COLO668 (cell line): ENCODE results near the gene NLK.
"Not testable (repeated sequence)": the region's sequence is repeated elsewhere in the genome, so short reads cannot be mapped to it uniquely, and the experiment has no call there.

Source experiments
- DNase-seq: peaks from one replicate; lab custom pipeline; 2025; ENCODE audit not compliant: unreplicated experiment; lab: John Stamatoyannopoulos, UW

Gene NLK

DNA sequence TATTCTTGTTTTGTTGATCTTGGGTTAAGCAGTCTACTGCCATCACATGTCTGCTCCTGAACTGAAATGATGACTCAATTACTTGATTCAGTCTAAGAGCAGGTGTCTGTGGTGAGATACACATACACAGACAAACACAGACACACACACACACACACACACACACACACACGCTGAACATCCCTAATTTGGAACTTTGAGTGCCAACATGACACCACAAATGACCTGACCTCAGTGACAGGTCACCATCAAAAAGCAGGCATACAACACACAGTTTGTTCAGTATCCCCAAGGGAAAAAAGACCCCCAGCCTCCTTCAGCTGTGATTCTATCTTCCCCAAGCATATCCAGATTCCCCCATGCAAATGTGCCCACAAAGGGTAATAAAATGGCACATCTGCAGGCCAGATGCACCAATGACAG, 146.4 kb downstream of the NLK start:
- no peak for DNase-seq

DNA sequence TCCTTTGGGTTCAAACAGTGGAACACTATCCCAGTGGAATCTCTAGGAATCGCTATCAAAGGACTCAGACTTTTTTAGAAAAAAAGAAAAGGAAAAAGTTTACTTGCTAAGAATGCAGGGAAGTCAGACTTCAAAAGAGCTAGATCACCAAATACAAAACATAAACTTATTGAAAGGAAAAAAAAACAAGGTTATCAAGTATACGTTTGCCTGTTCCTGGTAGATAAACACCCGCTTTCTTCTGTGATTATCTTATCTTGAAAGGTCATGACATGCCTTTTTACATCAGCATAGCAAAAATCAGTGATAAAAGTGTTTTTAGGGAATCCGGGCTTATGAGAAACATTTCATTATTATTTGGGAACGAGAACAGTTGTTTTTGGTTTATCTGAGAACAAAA, 147.2 kb downstream of the NLK start:
- DNase-seq: no peak

DNA sequence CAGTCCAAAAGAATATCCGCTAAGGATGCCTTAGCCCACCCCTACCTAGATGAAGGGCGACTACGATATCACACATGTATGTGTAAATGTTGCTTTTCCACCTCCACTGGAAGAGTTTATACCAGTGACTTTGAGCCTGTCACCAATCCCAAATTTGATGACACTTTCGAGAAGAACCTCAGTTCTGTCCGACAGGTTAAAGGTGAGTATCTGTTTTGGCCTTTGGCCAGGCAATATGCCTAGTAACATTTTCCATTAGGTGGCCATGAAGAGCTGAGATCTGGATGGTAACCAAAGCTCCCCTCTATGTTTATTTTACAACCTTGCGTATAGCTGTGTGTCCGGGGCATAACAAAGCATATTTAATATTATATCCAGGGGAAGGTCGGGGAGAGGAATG, 148.5 kb downstream of the NLK start:
- no peak for DNase-seq

DNA sequence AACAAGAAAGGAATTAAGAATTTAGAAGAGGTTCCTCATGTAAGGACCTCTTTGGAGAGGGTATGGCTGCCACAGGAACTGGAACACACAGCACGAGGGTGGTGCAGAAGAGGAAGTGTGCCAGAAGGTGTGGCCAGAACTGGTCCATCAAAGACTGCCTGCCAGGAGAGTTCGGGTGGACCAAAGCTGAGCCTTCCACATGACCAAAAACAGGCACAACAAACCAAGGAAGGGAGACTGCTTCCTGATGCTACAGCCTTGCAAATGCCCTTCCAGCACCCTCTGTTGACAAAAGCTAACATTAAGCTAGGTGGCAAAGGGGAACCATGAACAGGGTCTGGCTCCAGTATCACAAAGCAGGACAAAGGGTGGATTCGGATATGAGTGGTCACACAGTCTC, 150.8 kb downstream of the NLK start:
- no peak for DNase-seq

DNA sequence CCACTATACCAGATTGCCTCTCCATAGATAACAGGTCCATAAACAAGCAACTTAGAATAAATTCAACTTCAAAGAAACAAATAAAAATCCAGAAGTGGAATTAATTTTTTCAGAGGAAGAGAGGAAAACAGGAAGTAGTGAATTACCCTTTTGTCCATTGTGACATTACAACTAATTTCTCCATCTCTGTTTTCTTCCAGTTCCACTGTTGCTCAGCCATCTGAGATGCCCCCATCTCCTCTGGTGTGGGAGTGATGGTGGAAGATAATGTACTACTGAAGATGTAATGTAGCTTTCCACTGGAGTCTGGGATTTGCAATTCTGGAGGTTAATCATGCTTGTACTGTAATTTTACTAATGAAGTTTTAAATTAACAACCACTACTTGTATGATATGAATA, 151.9 kb downstream of the NLK start:
- no peak for DNase-seq

DNA sequence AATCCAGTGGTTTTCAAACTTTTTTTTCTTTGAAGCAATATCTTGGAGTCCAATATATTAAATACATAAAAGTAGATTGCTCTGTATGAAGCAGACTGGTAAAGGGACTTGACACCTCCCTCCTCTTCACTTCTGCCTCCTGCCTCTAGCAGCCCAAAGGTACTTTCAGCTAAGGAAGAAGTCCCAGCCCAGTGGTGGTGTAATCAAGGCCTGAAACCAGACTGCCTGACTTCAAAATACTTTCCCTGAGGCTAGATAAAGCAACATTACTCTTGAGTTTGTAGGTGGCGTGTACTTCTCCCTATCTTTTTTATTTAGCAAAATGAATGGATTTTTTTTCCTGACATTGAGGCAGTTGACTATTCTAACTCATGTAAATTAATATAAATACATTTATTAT, 154.2 kb downstream of the NLK start:
- DNase-seq: no peak

DNA sequence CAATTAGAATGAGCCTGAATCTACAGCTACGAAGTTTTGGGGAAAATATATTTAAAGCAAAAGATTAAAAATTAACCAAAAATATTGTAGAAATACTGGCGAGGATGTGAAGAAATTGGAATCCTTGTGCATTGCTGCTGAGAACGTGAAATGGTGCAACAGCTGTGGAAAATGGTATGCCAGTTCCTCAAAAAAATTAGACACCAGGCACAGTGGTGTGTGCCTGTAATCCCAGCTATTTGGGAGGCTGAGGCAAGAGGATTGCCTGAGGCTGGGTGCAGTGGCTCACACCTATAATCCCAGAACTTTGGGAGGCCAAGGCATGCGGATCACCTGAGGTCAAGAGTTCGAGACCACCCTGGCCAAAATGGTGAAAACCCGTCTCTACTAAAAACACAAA, 156.6 kb downstream of the NLK start:
- DNase-seq: no peak

DNA sequence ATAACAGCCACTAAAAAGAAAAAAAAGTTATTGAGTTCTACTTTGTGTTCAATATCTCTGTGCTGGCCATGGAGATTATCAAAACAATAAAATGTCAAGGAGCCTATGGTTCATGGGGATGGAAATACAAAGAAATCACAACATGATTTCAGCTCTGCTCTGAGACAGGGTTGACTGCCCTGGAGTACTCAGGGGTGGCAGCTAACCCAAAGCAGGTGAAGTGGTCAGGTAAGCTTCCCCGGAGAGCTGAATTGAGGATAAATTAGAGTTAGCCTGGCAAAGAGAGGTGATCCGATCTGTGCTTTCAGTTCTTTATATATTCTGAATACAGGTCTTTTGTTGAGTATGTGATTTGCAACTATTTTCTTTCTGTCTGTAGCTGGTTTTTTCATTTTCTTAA, 157.3 kb downstream of the NLK start:
- no peak for DNase-seq

DNA sequence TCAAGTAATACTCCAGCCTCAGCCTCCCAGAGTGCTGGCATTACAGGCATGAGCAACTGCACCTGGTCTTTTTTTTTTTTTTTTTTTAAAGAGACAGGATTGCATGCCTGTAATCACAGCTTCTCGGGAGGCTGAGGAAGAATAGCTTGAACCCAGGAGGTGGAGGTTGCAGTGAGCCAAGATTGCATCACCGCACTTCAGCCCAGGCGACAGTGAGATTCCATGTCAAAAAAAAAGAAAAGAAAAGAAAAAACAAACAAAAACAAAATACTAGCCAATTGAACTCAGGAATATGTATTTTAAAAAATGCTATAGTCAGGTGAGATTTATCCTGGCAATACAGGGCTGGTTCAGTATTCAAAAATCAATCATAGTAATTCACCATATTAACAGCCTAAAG, 158.8 kb downstream of the NLK start:
- DNase-seq: no peak

DNA sequence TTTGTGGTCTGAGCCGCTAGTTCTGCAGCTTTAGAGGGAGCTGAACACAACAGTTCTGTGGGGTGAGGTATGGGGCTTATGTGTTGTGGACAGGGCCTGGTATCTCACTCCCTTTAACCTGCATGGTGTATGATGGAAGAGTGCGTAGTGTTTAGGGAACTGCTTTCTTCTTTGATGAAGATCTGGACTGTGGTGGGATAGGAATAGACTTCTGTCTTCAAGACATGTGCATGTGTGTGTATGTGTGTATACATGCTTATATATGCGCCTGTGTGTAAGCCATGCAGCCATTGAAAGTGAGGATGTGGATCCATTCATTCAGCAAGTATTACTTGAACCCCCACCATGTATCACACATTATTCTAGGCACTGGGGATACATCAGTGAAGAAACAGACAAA, 161.8 kb downstream of the NLK start:
- DNase-seq: no peak

DNA sequence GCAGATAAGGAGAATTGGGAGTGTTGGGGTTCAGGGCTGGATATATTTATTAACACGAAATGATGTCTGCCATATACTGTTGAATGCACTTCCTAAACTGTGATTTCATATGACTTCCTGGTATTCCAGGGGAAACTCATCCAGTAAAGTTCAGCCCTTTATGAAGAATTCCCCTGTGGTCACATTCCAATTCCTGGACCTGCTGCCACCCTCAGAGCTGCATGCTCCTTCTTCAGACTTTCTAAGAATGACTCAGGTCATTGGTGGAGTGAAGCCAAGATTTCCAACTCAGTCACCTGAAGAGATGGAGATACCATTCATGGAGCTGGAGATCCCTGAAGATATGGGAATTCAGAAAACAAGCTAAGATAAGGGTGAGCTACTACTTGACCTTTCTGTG, 162.3 kb downstream of the NLK start:
- no peak for DNase-seq

DNA sequence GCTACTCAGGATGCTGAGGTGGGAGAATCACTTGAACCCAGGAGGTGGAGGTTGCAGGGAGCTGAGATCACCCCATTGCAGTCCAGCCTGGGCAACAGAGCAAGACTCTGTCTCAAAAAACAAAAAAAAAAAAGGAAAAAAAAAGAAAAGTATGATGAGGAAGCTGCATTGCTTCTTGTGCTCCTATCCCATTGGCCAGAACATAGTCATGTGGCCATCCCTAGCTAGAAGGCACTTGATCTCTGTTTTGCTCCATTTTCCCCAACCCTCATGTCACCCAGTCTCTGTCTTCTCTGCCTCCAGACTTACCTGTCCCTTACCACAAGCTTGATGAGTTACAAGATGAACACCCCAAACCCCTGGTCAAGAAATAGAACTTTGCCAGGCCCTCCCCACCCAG, 163.8 kb downstream of the NLK start:
- no peak for DNase-seq

DNA sequence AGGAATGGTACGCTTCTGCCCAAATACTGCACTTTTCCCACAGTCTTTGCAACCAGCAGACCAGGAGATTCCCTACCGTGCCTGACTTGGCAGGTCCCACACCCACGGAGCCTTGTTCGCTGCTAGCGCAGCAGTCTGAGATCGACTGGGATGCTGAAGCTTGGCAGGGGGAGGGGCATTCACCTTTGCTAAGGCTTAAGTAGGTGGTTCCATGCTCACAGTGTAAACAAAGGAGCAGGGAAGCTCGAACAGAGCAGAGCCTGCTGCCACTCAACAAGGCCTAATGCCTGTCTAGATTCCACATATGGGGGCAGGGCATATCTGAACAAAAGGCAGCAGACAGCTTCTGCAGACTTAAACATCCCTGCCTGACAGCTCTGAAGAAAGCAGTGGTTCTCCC, 169.3 kb downstream of the NLK start:
- no peak for DNase-seq

DNA sequence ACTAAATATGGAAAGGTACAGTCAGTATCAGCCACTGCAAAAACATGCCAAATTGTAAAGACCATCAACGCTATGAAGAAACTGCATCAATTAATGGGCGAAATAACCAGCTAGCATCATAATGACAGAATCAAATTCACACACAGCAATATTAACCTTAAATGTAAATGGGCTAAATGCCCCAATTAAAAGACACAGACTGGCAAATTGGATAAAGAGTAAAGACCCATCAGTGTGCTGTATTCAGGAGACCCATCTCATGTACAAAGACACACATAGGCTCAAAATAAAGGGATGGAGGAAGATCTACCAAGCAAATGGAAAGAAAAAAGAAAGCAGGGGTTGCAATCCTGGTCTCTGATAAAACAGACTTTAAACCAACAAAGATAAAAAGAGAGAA, 171.1 kb downstream of the NLK start:
- not testable (repeated sequence) for DNase-seq

DNA sequence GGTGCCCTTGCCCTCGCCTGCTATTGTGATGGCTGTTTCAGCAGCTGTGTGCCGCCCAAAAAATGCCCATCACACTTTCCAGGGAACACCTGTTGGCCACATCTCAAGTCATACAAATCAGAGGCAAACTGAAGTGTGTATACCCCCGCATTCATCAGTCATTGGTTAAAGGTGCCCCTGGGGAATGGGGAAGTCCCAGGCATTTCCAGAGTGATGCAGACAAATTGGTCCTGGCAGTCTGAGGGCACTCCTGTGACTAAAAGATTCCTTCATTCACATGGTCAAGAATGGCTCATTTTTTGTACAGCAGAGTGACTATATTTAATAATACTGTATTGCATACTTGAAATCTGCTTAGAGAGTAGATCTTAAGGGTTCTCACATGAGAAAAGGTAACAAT, 173.6 kb downstream of the NLK start:
- DNase-seq: no peak

DNA sequence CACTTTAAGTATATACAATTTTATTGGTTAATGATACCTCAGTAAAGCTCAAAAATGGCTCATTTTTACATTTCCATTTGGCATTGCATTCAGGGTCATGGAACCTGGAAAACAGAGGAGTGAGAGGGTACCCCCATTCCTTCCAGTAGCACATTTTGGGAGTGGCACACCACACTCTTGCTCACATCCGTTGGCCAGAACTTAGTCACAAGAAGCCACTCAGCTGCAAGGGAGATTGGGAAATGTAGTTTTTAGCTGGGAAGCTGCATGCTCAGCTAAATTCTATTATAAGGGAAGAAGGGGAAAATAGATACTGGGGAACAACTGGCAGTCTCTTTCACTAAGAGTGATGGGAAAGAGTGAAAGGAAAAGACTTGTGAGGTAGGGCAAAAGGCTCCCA, 174.1 kb downstream of the NLK start:
- no peak for DNase-seq

DNA sequence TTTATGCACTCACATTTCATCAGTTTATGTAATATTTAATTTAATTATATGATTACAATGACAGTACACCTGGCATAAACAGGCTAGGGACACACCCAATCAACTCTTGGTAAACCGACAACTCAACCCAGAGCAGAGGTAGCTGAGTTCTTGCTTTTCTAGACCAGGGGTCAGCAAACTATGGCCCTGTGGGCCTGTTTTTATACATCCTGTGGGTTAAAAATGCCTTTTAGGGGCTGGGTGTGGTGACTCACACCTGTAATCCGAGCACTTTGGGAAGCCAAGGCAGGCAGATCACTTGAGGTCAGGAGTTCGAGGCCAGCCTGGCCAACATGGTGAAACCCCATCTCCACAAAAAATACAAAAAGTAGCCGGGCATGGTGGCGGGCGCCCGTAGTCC, 177.3 kb downstream of the NLK start:
- DNase-seq: no peak

DNA sequence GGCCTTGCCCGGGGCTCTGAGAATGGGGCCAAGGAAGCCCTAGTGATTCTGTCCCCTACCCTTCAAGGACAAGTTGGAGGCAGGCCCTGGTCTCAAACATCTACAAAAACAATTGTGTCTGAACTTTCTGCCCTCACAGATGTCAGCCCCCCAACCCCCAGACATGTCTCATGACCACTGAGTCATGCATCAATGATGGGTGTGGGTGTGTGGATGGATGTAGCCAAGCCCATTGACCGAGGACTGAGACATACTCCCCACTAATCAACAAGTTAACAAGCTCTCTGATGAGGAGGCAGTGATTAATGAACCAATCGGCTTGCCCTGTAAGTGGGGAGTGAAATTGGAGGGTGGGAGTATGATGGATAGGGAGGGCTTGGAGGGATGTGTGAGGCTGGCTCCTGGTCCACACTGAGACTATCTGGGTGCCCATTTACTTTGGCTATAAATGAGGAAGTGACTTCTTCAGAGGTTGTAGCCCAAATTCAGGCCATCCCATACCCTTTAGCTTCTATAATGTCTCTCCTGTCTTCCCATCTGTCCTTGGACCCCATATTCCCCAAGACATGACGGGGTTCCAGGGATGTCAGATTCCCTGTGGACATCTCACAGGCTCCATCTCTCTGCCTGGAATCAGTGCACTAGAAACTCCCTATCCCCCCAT, 179.4 kb downstream of the NLK start:
- DNase-seq: no peak

DNA sequence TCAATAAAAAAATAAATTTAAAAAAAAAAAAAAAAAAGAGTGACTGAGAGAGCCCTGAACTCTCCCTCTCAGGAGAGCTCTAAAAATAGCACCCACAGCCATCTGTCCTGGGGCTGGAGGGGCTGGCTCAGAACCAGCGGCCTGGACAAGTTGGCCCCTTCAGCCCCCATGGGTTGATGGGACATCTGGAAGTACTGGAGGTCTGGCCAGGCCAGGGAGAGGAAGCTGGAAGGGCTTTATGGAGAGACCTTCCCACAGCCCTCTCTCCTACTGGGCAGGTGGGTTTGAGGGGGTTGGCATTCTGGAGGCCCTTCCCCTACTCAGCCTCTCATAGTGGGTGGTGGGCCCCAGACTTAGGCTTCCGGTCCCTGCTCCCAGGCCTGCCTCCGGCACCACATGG, 182.8 kb downstream of the NLK start:
- DNase-seq: no peak

DNA sequence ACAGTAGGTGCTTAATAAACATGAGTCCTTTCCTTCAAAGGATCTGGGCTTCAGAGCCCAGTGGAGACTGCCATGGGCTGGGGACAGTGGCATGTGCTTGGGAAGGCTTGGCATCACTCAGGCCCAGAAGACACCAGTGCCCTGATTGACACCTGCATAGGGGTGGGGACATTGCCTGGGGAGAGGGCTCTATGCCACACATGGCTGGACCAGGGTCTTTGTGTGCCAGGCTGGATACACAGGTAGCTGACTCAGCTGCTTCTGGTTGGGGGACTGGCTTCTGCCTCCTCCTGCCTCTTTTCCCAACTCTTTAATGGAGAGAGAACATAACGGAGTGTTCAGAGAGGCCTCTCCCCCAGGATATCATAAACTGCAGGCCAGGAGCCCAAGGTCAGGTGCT, 183.4 kb downstream of the NLK start:
- no peak for DNase-seq

DNA sequence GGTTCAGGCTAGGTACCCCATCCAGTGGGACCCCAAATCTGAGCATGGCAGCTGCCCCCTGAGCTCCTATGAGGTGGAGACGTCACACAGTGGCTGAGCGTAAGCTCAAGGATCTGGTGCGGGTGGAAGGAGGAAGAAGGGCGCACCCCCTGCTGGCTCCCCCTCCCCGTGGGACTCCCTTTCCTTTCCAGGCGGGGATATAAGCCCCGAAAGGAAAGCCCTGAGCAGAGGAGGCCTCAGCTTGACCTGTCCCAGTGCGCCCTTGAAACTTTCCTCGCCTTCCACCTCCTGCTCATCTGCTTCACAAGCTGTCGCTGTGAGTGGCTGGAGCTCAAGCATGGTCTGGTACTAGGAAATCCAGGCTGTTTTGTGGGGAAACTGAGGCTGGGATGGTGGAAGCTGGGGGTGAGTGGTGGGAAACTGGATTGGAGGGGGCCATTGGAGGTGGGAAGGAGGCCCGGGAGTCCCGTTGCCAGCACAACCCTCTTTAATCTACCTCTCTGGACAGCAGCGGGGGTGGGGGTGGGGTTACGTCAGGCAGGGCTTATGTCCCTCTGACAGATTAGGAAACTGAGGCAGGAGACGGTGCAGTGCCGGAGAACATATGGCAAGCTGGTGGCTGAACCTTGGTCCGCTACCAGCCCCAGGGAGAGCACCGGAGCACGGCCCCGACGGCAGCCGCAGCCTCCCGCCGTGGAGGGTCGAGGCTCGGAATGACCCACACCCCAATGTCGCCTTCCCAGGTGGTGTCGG, 184.3 kb downstream of the NLK start:
- DNase-seq: no peak

DNA sequence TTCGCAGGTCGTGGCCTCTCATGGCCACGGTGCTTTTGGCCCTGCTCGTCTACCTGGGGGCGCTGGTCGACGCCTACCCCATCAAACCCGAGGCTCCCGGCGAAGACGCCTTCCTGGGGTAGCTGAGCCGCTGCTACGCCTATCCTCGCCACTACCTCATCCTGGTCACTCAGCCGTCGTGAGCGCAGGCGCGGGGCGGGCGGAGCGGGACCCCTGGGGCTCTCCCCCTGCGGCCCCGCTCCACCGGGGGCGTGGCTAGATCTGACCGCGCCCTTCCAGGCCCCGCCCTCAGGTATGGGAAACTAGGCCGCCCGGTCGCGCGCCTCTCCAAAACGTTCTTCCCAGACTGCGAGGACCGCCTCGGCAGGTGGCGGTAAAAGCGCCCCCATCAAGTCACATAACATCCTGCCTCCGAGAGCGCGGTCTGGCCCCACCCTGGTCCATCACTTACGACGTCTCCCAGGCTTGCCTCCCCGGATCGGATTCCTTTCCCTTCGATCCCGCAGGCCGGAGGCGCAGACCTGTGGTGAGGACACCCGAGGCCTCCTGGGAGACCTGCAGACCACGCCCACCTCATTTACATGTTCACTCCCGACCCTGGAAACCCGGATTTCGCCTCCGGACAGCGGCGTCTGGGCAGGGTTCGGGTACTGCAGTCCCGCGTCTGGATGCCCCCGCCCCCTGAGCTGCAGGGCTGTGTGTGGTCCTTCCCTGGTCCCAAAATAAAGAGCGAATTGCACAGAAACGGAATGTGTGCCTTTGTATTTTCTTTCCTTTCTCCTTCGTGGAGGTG, 185.0 kb downstream of the NLK start:
- peak; percentile 49 for DNase-seq
